Neural progenitor cell (in vitro differentiated cells): ENCODE measurements around the gene DGUOK. TPM values are rescaled to one million over a fixed set of nuclear protein-coding genes. Genes with fewer than 3 reads are reported as not detected.
A peak's percentile ranks its signal among the peaks of the same experiment; 100 is the strongest.
"Not testable (repeated sequence)": the region's sequence is repeated elsewhere in the genome, so short reads cannot be mapped to it uniquely, and the experiment has no call there.

Source experiments
- DNase-seq: peaks from one replicate; pipeline ENCODE4 v3.0.0-alpha.2; 2016; ENCODE audit warnings: low spot score
- H2AFZ ChIP-seq: fragments of 200-600 bp; sonication (generic); replicated peaks from 2 replicates; pipeline ENCODE4 v1.6.1; 2016; ENCODE audit warnings: antibody characterized with exemption
- H3F3A ChIP-seq: fragments of 200-600 bp; sonication (generic); 2 replicates; pipeline ENCODE4 v1.6.1; 2016; ENCODE audit warnings: antibody characterized with exemption, low read depth
- H3K27ac ChIP-seq: fragments of 200-600 bp; sonication (generic); 2 replicates; pipeline ENCODE4 v1.5.1; 2016; ENCODE audit warnings: mild to moderate bottlenecking
- H3K27me3 ChIP-seq: fragments of 200-600 bp; sonication (generic); 2 replicates; pipeline ENCODE4 v1.6.1; 2016; ENCODE audit warnings: mild to moderate bottlenecking, moderate library complexity
- H3K36me3 ChIP-seq: fragments of 200-600 bp; sonication (generic); 2 replicates; pipeline ENCODE4 v1.5.1; 2016
- H3K4me1 ChIP-seq: fragments of 200-600 bp; sonication (generic); 2 replicates; pipeline ENCODE4 v1.6.1; 2016; ENCODE audit warnings: mixed run types
- H3K4me2 ChIP-seq: fragments of 200-600 bp; sonication (generic); 2 replicates; pipeline ENCODE4 v1.6.1; 2016
- H3K4me3 ChIP-seq: fragments of 200-600 bp; sonication (generic); 2 replicates; pipeline ENCODE4 v1.5.1; 2016
- H3K79me2 ChIP-seq: fragments of 200-600 bp; sonication (generic); 2 replicates; pipeline ENCODE4 v1.6.1; 2016; ENCODE audit warnings: low read depth
- H3K9ac ChIP-seq: fragments of 200-600 bp; sonication (generic); 2 replicates; pipeline ENCODE4 v1.6.1; 2016
- H3K9me3 ChIP-seq: fragments of 200-600 bp; sonication (generic); 2 replicates; pipeline ENCODE4 v1.5.1; 2016; ENCODE audit warnings: low read depth
- H4K20me1 ChIP-seq: fragments of 200-600 bp; sonication (generic); 2 replicates; pipeline ENCODE4 v1.6.1; 2016; ENCODE audit warnings: low read depth
- H3K27ac Mint-ChIP-seq: 3 replicates; pipeline ENCODE4 v1.8.0; 2021; ENCODE audit warnings: mixed read lengths
- H3K27me3 Mint-ChIP-seq: 2 replicates; pipeline ENCODE4 v1.8.0; 2022; ENCODE audit warnings: low read depth, mild to moderate bottlenecking, inconsistent platforms, moderate library complexity, mixed read lengths; ENCODE audit not compliant: insufficient read depth
- H3K36me3 Mint-ChIP-seq: 3 replicates; pipeline ENCODE4 v1.8.0; 2021; ENCODE audit warnings: mixed read lengths
- H3K4me1 Mint-ChIP-seq: 3 replicates; pipeline ENCODE4 v1.8.0; 2021; ENCODE audit warnings: mixed read lengths
- H3K4me3 Mint-ChIP-seq: 3 replicates; pipeline ENCODE4 v1.8.0; 2021; ENCODE audit warnings: mild to moderate bottlenecking, moderate library complexity, mixed read lengths
- H3K9me3 Mint-ChIP-seq: 3 replicates; pipeline ENCODE4 v1.8.0; 2020; ENCODE audit warnings: mixed read lengths
- EZH2 ChIP-seq: fragments of 200-600 bp; sonication (generic); IDR thresholded peaks from 2 replicates; pipeline ENCODE4 v1.6.1; 2017; ENCODE audit warnings: antibody characterized with exemption, mild to moderate bottlenecking, moderate library complexity
- EZH2phosphoT487 ChIP-seq: fragments of 200-600 bp; sonication (generic); IDR thresholded peaks from 2 replicates; pipeline ENCODE4 v1.6.1; 2017; ENCODE audit warnings: antibody characterized with exemption
- total RNA-seq: library from RNA; depleted of rRNA; stranded (reverse); fragments of >200 nt; gene quantifications from 2 replicates; pipeline ENCODE4 v1.2.3, GENCODE V29; 2015; ENCODE audit warnings: low replicate concordance
- TF ChIP-seq, protein P1 (sequence below): fragments of 200-600 bp; sonication (generic); IDR thresholded peaks from 2 replicates; pipeline ENCODE4 v1.5.1; 2017; ENCODE audit warnings: antibody characterized with exemption, mild to moderate bottlenecking

Gene DGUOK
- total RNA-seq, 1 donor from 2014 or later, result 79.0 TPM

DNA sequence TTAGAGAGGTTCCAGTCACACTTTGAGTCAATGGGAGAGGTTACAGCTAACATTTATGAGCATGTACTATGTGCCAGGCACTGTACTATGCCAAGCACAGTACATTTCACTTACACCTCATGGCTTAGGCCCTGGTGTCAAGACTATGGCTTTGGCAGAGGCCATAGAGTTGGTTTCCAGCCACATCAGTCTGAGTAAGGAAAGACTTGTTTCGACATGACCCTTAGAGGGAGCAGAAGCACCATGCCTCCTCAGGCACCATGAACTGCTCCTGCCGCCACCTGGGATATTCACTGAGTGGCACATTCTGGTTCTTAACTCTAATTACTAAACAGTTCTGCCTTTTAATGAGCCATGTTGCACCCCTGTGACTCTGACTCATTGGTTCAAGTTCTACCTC lies 12.7 kb downstream of the DGUOK start:
- H3K36me3 Mint-ChIP-seq, result peaks cover 19% of the 10 kb centered on the region
- H3K9me3 ChIP-seq, result no peaks in the 10 kb centered on the region
- peaks cover 90% of the 10 kb centered on the region for H4K20me1 ChIP-seq
- no peak overlapping the region for H3K4me2 ChIP-seq
- no peaks in the 10 kb centered on the region for H3K36me3 ChIP-seq
- no peaks in the 10 kb centered on the region for H3K4me1 ChIP-seq
- no peak overlapping the region for H3K4me3 ChIP-seq
- no peak overlapping the region for H3K27ac ChIP-seq
- H3K27ac Mint-ChIP-seq, result no peak overlapping the region
- H3K4me3 Mint-ChIP-seq, result no peak overlapping the region
- no peaks in the 10 kb centered on the region for H3K27me3 Mint-ChIP-seq
- no peak overlapping the region for H3K9ac ChIP-seq
- H2AFZ ChIP-seq, result no peak overlapping the region
- TF ChIP-seq EZH2phosphoT487 (no peak), EZH2 (no peak)
- TF ChIP-seq, protein P1, sequence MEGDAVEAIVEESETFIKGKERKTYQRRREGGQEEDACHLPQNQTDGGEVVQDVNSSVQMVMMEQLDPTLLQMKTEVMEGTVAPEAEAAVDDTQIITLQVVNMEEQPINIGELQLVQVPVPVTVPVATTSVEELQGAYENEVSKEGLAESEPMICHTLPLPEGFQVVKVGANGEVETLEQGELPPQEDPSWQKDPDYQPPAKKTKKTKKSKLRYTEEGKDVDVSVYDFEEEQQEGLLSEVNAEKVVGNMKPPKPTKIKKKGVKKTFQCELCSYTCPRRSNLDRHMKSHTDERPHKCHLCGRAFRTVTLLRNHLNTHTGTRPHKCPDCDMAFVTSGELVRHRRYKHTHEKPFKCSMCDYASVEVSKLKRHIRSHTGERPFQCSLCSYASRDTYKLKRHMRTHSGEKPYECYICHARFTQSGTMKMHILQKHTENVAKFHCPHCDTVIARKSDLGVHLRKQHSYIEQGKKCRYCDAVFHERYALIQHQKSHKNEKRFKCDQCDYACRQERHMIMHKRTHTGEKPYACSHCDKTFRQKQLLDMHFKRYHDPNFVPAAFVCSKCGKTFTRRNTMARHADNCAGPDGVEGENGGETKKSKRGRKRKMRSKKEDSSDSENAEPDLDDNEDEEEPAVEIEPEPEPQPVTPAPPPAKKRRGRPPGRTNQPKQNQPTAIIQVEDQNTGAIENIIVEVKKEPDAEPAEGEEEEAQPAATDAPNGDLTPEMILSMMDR, result no peak
- no peaks in the 10 kb centered on the region for H3K4me1 Mint-ChIP-seq
- DNase-seq, result no peak
- no peaks in the 10 kb centered on the region for H3K27me3 ChIP-seq
- no peaks in the 10 kb centered on the region for H3K9me3 Mint-ChIP-seq
- no peaks in the 10 kb centered on the region for H3F3A ChIP-seq
- H3K79me2 ChIP-seq, result peaks cover 99% of the 10 kb centered on the region

DNA sequence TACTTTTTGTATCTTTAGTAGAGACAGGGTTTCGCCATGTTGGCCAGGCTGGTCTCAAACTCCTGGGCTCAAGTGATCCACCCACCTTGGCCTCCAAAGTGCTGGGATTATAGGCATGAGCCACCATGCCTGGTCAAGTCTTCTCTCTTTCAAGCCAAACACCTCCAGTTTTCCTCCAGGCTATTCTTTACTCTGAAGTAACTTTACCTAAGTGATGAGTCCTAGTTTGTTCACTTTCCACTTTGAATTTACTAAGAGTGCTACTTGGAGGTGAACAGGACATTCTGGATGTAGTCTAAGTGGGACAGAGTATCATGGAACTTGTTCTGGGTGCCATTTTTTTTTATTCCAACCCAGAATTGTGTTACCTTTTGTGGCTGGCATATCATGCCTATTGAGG lies 13.4 kb downstream of the DGUOK start:
- H3K27me3 ChIP-seq, H3K4me1 Mint-ChIP-seq, H3K27ac ChIP-seq, H3K27ac Mint-ChIP-seq, H2AFZ ChIP-seq, H3K4me3 ChIP-seq, H3K4me3 Mint-ChIP-seq, H3K9me3 Mint-ChIP-seq, H3K4me2 ChIP-seq, DNase-seq, H3K9me3 ChIP-seq, H3K27me3 Mint-ChIP-seq, H3K9ac ChIP-seq, H3F3A ChIP-seq, H3K36me3 ChIP-seq, H3K4me1 ChIP-seq: not testable (repeated sequence)
- H4K20me1 ChIP-seq, result peaks cover 91% of the 10 kb centered on the region
- H3K36me3 Mint-ChIP-seq, result peaks cover 22% of the 10 kb centered on the region
- H3K79me2 ChIP-seq, result peaks cover 99% of the 10 kb centered on the region

DNA sequence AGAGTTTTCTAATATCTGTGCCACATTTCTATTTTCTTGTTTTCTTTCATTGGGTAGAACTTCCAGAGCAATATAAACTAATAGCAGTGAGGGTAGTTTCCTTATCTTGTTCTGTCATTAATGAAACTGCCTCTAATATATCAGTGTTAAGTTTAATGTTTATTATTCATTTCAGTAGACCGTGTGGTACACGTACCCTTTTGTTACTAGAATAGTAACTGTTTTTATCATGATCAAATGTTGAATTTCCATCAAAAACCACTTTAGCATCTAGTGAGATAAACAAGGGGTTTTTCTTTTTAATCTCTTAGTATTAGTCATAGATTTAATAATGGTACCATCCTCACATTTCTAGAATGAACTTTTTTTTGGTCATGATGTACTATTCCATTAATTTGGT lies 16.0 kb downstream of the DGUOK start:
- no peaks in the 10 kb centered on the region for H3K36me3 ChIP-seq
- no peak overlapping the region for H3K4me3 ChIP-seq
- H3K9me3 ChIP-seq, result no peaks in the 10 kb centered on the region
- no peaks in the 10 kb centered on the region for H3K4me1 Mint-ChIP-seq
- H3K79me2 ChIP-seq, result peaks cover 85% of the 10 kb centered on the region
- no peak overlapping the region for H3K9ac ChIP-seq
- no peaks in the 10 kb centered on the region for H3K27me3 ChIP-seq
- no peak for DNase-seq
- H3K27ac Mint-ChIP-seq, result no peak overlapping the region
- no peak overlapping the region for H3K27ac ChIP-seq
- no peak overlapping the region for H3K4me2 ChIP-seq
- H4K20me1 ChIP-seq, result peaks cover 89% of the 10 kb centered on the region
- H3K9me3 Mint-ChIP-seq, result no peaks in the 10 kb centered on the region
- TF ChIP-seq EZH2, result no peak
- TF ChIP-seq EZH2phosphoT487, result no peak
- TF ChIP-seq, protein P1, result no peak
- no peaks in the 10 kb centered on the region for H3K27me3 Mint-ChIP-seq
- H3K36me3 Mint-ChIP-seq, result peaks cover 13% of the 10 kb centered on the region
- H2AFZ ChIP-seq, result no peak overlapping the region
- no peaks in the 10 kb centered on the region for H3F3A ChIP-seq
- no peak overlapping the region for H3K4me3 Mint-ChIP-seq
- H3K4me1 ChIP-seq, result no peaks in the 10 kb centered on the region

DNA sequence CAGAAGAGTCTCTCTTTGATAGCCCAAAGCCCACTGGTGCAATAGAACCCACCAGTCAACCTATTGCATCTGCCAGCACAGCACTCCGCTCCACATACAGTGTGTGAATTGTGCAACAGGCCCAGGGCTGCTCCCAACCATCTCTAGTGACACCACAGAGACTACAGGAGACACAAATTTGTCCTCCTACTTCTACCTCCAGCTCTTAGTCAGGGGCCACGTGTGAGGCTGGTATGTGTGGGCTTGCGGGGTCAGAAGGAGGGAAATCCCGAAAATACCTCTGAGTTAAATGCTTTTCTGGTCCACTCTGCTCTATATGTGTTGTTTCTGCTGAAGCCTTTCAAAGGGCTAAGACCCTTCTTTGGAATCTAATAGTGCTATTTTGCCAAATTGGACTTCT lies 18.0 kb downstream of the DGUOK start:
- H4K20me1 ChIP-seq, result peaks cover 70% of the 10 kb centered on the region
- Mint-ChIP-seq H3K4me3 (no peak overlapping the region), H3K27ac (peak overlapping the region; percentile 40), H3K9me3 (no peaks in the 10 kb centered on the region), H3K36me3 (peaks cover 23% of the 10 kb centered on the region), H3K4me1 (no peaks in the 10 kb centered on the region), H3K27me3 (no peaks in the 10 kb centered on the region)
- no peaks in the 10 kb centered on the region for H3K27me3 ChIP-seq
- no peak for TF ChIP-seq EZH2
- H3K4me2 ChIP-seq, result no peak overlapping the region
- H3K9ac ChIP-seq, result no peak overlapping the region
- H3K9me3 ChIP-seq, result no peaks in the 10 kb centered on the region
- H3K79me2 ChIP-seq, result peaks cover 66% of the 10 kb centered on the region
- no peak overlapping the region for H3K4me3 ChIP-seq
- H3K4me1 ChIP-seq, result no peaks in the 10 kb centered on the region
- no peak overlapping the region for H3K27ac ChIP-seq
- H3F3A ChIP-seq, result no peaks in the 10 kb centered on the region
- no peak overlapping the region for H2AFZ ChIP-seq
- no peaks in the 10 kb centered on the region for H3K36me3 ChIP-seq
- no peak for DNase-seq
